ENCODE measurements around the gene ZNF182.
"Not testable (repeated sequence)": the region's sequence is repeated elsewhere in the genome, so short reads cannot be mapped to it uniquely, and the experiment has no call there.

ZNF182 gene

GRCh38 chrX:47992669-47993068, 11.1 kb downstream of the ZNF182 start:
- no peak for DNase-seq

GRCh38 chrX:47992095-47992380, 11.8 kb downstream of the ZNF182 start:
- DNase-seq = no peak

GRCh38 chrX:47991263-47992094, 12.3 kb downstream of the ZNF182 start:
- no peak for DNase-seq

GRCh38 chrX:47976254-47977151, 27.3 kb downstream of the ZNF182 start:
- DNase-seq = no peak

GRCh38 chrX:47973235-47973634, 30.6 kb downstream of the ZNF182 start:
- DNase-seq = no peak

- not testable (repeated sequence) for DNase-seq
Measured at GRCh38 chrX:47965526-47965925, 38.3 kb downstream of the ZNF182 start.

- DNase-seq = not testable (repeated sequence)
Measured at GRCh38 chrX:47961830-47962229, 42.0 kb downstream of the ZNF182 start.

- DNase-seq = no peak
Measured at GRCh38 chrX:47960406-47960805, 43.4 kb downstream of the ZNF182 start.

GRCh38 chrX:47958761-47959342, 44.9 kb downstream of the ZNF182 start:
- DNase-seq = peak; percentile 36

GRCh38 chrX:47958206-47958605, 45.6 kb downstream of the ZNF182 start:
- not testable (repeated sequence) for DNase-seq

- no peak for DNase-seq
Measured at GRCh38 chrX:47956016-47956415, 47.8 kb downstream of the ZNF182 start.

GRCh38 chrX:47955295-47955694, 48.5 kb downstream of the ZNF182 start:
- not testable (repeated sequence) for DNase-seq

- DNase-seq = no peak
Measured at GRCh38 chrX:47941423-47941822, 62.4 kb downstream of the ZNF182 start.

GRCh38 chrX:47940448-47940847, 63.3 kb downstream of the ZNF182 start:
- no peak for DNase-seq

- DNase-seq = no peak
Measured at GRCh38 chrX:47936940-47937317, 66.9 kb downstream of the ZNF182 start.

GRCh38 chrX:47936224-47936939, 67.4 kb downstream of the ZNF182 start:
- DNase-seq = peak; percentile 56

GRCh38 chrX:47933946-47934345, 69.8 kb downstream of the ZNF182 start:
- no peak for DNase-seq

- DNase-seq = not testable (repeated sequence)
Measured at GRCh38 chrX:47931970-47932369, 71.8 kb downstream of the ZNF182 start.

- no peak for DNase-seq
Measured at GRCh38 chrX:47927212-47927611, 76.6 kb downstream of the ZNF182 start.
